NAMALWA (cell line): ENCODE measurements around the gene KDM7A.
"Not testable (repeated sequence)": the region's sequence is repeated elsewhere in the genome, so short reads cannot be mapped to it uniquely, and the experiment has no call there.

Experiments used
- DNase-seq: peaks from one replicate; pipeline ENCODE4 v3.0.0-alpha.2; 2015; ENCODE audit warnings: low spot score

The KDM7A gene

GRCh38 chr7:140160308-140160707, 16.5 kb downstream of the KDM7A start:
- no peak for DNase-seq

GRCh38 chr7:140159497-140159896, 17.3 kb downstream of the KDM7A start:
- no peak for DNase-seq

- DNase-seq = no peak
Observed at GRCh38 chr7:140156460-140157080, 20.2 kb downstream of the KDM7A start.

GRCh38 chr7:140155428-140155827, 21.4 kb downstream of the KDM7A start:
- no peak for DNase-seq

- no peak for DNase-seq
Observed at GRCh38 chr7:140153666-140154161, 23.1 kb downstream of the KDM7A start.

- DNase-seq = no peak
Observed at GRCh38 chr7:140146574-140146973, 30.2 kb downstream of the KDM7A start.

- no peak for DNase-seq
Observed at GRCh38 chr7:140145709-140146108, 31.1 kb downstream of the KDM7A start.

- no peak for DNase-seq
Observed at GRCh38 chr7:140144821-140145220, 32.0 kb downstream of the KDM7A start.

- no peak for DNase-seq
Observed at GRCh38 chr7:140143997-140144396, 32.8 kb downstream of the KDM7A start.

GRCh38 chr7:140142031-140142430, 34.8 kb downstream of the KDM7A start:
- DNase-seq = no peak

- no peak for DNase-seq
Observed at GRCh38 chr7:140141256-140141655, 35.5 kb downstream of the KDM7A start.

- no peak for DNase-seq
Observed at GRCh38 chr7:140137078-140137477, 39.7 kb downstream of the KDM7A start.

- no peak for DNase-seq
Observed at GRCh38 chr7:140136073-140136472, 40.7 kb downstream of the KDM7A start.

GRCh38 chr7:140134039-140134438, 42.7 kb downstream of the KDM7A start:
- DNase-seq = no peak

- no peak for DNase-seq
Observed at GRCh38 chr7:140127360-140128127, 49.2 kb downstream of the KDM7A start.

GRCh38 chr7:140126435-140127034, 50.2 kb downstream of the KDM7A start:
- DNase-seq = no peak

GRCh38 chr7:140122965-140123364, 53.8 kb downstream of the KDM7A start:
- DNase-seq = no peak

- no peak for DNase-seq
Observed at GRCh38 chr7:140121326-140121725, 55.5 kb downstream of the KDM7A start.

- DNase-seq = not testable (repeated sequence)
Observed at GRCh38 chr7:140114817-140115216, 62.0 kb downstream of the KDM7A start.

- not testable (repeated sequence) for DNase-seq
Observed at GRCh38 chr7:140108777-140109176, 68.0 kb downstream of the KDM7A start.

- no peak for DNase-seq
Observed at GRCh38 chr7:140096459-140096858, 80.3 kb downstream of the KDM7A start.

GRCh38 chr7:140093375-140093774, 83.4 kb downstream of the KDM7A start:
- no peak for DNase-seq

GRCh38 chr7:140085447-140085846, 91.3 kb downstream of the KDM7A start:
- no peak for DNase-seq
